H7 (cell line): ENCODE data around the gene CNTN4. TPM values are rescaled to one million over a fixed set of nuclear protein-coding genes. Genes with fewer than 3 reads are reported as not detected.

ENCODE experiments used
- DNase-seq: peaks from one replicate; pipeline ENCODE4 v3.0.0; 2012
- H3K27me3 ChIP-seq: 2 replicates; pipeline ENCODE4 v1.6.0; 2011; ENCODE audit warnings: mild to moderate bottlenecking, low read length; ENCODE audit not compliant: control insufficient read depth, insufficient read depth
- H3K36me3 ChIP-seq: replicated peaks from 2 replicates; pipeline ENCODE4 v1.5.1; 2011; ENCODE audit warnings: low read length; ENCODE audit not compliant: control insufficient read depth, insufficient read depth
- H3K4me3 ChIP-seq: 2 replicates; pipeline ENCODE4 v1.5.1; 2011; ENCODE audit warnings: low read depth, mild to moderate bottlenecking, control low read depth, low read length, moderate library complexity; ENCODE audit not compliant: insufficient read depth
- total RNA-seq: library from RNA; depleted of rRNA; stranded (reverse); fragments of >200 nt; shearing (Covaris generic); gene quantifications from 2 replicates; pipeline ENCODE4 v1.2.3, GENCODE V29; 2014

The CNTN4 gene
- total RNA-seq, 1 experiment from 2014 or later: 2.3 TPM

GRCh38 chr3:2458816-2459215 is 360.1 kb downstream of the CNTN4 start:
- H3K36me3 ChIP-seq: no peaks in the 10 kb centered on the region
- no peak overlapping the region for H3K4me3 ChIP-seq
- H3K27me3 ChIP-seq: no peaks in the 10 kb centered on the region
- DNase-seq: no peak

- Histone ChIP-seq H3K4me3 (no peak overlapping the region), H3K27me3 (no peaks in the 10 kb centered on the region), H3K36me3 (no peaks in the 10 kb centered on the region)
- no peak for DNase-seq
Observed at GRCh38 chr3:2465842-2466241, 367.2 kb downstream of the CNTN4 start.

- no peak for DNase-seq
- Histone ChIP-seq H3K4me3 (no peak overlapping the region), H3K27me3 (no peaks in the 10 kb centered on the region), H3K36me3 (no peaks in the 10 kb centered on the region)
Observed at GRCh38 chr3:2468816-2469215, 370.1 kb downstream of the CNTN4 start.

GRCh38 chr3:2476996-2477395 is 378.3 kb downstream of the CNTN4 start:
- H3K4me3 ChIP-seq: no peak overlapping the region
- no peak for DNase-seq
- no peaks in the 10 kb centered on the region for H3K36me3 ChIP-seq
- no peaks in the 10 kb centered on the region for H3K27me3 ChIP-seq

GRCh38 chr3:2477620-2478019 is 379.0 kb downstream of the CNTN4 start:
- no peak overlapping the region for H3K4me3 ChIP-seq
- no peak for DNase-seq
- H3K27me3 ChIP-seq: no peaks in the 10 kb centered on the region
- no peaks in the 10 kb centered on the region for H3K36me3 ChIP-seq

- Histone ChIP-seq H3K4me3 (no peak overlapping the region), H3K27me3 (no peaks in the 10 kb centered on the region), H3K36me3 (no peaks in the 10 kb centered on the region)
- no peak for DNase-seq
Observed at GRCh38 chr3:2484162-2485026, 385.7 kb downstream of the CNTN4 start.

GRCh38 chr3:2485027-2485375 is 386.3 kb downstream of the CNTN4 start:
- DNase-seq: no peak
- Histone ChIP-seq H3K4me3 (no peak overlapping the region), H3K27me3 (no peaks in the 10 kb centered on the region), H3K36me3 (no peaks in the 10 kb centered on the region)

- Histone ChIP-seq H3K27me3 (no peaks in the 10 kb centered on the region), H3K4me3 (no peak overlapping the region), H3K36me3 (no peaks in the 10 kb centered on the region)
- no peak for DNase-seq
Observed at GRCh38 chr3:2495746-2496145, 397.1 kb downstream of the CNTN4 start.

- DNase-seq: no peak
- Histone ChIP-seq H3K4me3 (no peak overlapping the region), H3K27me3 (no peaks in the 10 kb centered on the region), H3K36me3 (no peaks in the 10 kb centered on the region)
Observed at GRCh38 chr3:2504912-2505311, 406.2 kb downstream of the CNTN4 start.

GRCh38 chr3:2506776-2507175 is 408.1 kb downstream of the CNTN4 start:
- Histone ChIP-seq H3K4me3 (no peak overlapping the region), H3K27me3 (no peaks in the 10 kb centered on the region; the same call in 1 of the 2 replicates), H3K36me3 (no peaks in the 10 kb centered on the region)
- no peak for DNase-seq

GRCh38 chr3:2510591-2511145 is 412.0 kb downstream of the CNTN4 start:
- Histone ChIP-seq H3K36me3 (no peaks in the 10 kb centered on the region), H3K27me3 (no peaks in the 10 kb centered on the region; the same call in 1 of the 2 replicates), H3K4me3 (no peak overlapping the region)
- no peak for DNase-seq

- no peaks in the 10 kb centered on the region for H3K36me3 ChIP-seq
- no peak for DNase-seq
- no peaks in the 10 kb centered on the region; the same call in 1 of the 2 replicates for H3K27me3 ChIP-seq
- no peak overlapping the region for H3K4me3 ChIP-seq
Observed at GRCh38 chr3:2511356-2511755, 412.7 kb downstream of the CNTN4 start.

GRCh38 chr3:2512881-2513280 is 414.2 kb downstream of the CNTN4 start:
- no peak overlapping the region for H3K4me3 ChIP-seq

GRCh38 chr3:2513986-2514385 is 415.3 kb downstream of the CNTN4 start:
- no peak for DNase-seq
- H3K4me3 ChIP-seq: no peak overlapping the region
- no peaks in the 10 kb centered on the region; the same call in 1 of the 2 replicates for H3K27me3 ChIP-seq
- no peaks in the 10 kb centered on the region for H3K36me3 ChIP-seq

More at GRCh38 chr3:2512881-2513280, 414.2 kb downstream of the CNTN4 start:
- DNase-seq: no peak
- Histone ChIP-seq H3K36me3 (no peaks in the 10 kb centered on the region), H3K27me3 (no peaks in the 10 kb centered on the region; the same call in 1 of the 2 replicates)

- Histone ChIP-seq H3K36me3 (no peaks in the 10 kb centered on the region), H3K27me3 (no peaks in the 10 kb centered on the region), H3K4me3 (no peak overlapping the region)
- DNase-seq: no peak
Observed at GRCh38 chr3:2516762-2517441, 418.2 kb downstream of the CNTN4 start.
